GM12864 (cell line): Measurements from ENCODE around the gene C13orf42.

Experiments
- DNase-seq: peaks from one replicate; pipeline ENCODE4 v3.0.0-alpha.2; 2011; ENCODE audit warnings: low read depth
- H3K4me3 ChIP-seq: 2 replicates; pipeline ENCODE4 v1.5.1; 2011; ENCODE audit warnings: mild to moderate bottlenecking, low read depth, low read length, control low read depth
- CTCF ChIP-seq: IDR thresholded peaks from 2 replicates; pipeline ENCODE4 v1.5.1; 2011; ENCODE audit warnings: low read depth, mild to moderate bottlenecking, moderate library complexity, low read length, control low read depth, inconsistent platforms; ENCODE audit errors: missing control alignments

C13orf42 gene

GRCh38 chr13:51107996-51108395 is 3.1 kb downstream of the C13orf42 start:
- TF ChIP-seq CTCF = no peak
- no peak overlapping the region for H3K4me3 ChIP-seq
- DNase-seq = no peak

DNA sequence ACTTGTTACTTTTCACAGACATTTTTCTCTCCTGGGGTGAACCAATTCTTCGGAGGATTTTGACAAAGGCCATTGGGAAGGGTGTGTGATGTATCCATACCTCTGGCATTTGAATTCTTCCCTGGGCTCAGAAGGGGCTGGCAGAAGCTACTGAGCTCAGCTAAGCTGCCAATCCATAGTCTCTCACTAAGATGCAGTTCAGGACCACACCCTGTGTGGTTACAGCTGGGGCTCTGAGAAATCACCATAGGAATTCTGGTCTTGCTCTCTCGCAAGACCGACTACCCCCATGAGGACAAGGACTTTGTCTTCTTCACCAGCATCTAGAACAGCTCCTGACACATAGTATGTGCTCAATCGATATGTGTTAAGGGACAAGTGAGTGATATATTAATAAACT is 6.0 kb downstream of the C13orf42 start:
- no peak for DNase-seq
- no peak overlapping the region for H3K4me3 ChIP-seq
- TF ChIP-seq CTCF = no peak

- H3K4me3 ChIP-seq = no peak overlapping the region
- TF ChIP-seq CTCF = no peak
- DNase-seq = no peak
These were observed 9.3 kb downstream of the C13orf42 start for GRCh38 chr13:51101636-51102235.

DNA sequence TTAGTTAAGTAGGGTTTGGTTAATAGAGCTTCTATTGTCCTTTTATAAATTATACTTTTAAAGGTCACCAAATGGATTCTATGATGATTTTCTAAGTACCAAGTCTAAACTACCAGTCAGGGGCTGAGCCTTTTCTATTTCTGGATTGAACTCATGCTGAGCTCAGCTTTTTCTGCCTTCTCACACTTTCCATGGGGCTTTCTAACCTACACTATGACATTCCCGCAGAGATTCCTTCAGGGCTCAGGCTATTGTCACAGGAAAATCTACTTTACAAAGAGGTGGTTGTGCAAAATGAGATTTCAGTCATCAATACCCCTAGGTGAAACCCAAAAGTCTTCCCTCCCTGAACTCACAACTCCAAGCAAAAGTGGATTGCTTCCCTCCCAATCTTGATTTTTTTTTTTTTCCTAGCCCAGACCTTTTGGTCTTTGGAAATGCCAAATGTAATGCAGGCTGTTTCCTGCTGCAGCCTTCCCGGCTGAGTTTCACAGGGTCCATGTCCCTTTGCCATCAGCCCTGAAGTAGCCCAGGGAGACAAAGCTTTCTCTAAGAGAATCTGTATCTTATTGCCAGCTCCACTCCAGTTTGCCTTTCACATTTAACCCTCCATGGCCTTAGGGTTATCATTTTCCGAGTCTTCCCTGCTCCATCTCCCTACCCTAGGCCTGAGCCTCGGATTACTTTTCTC is 13.6 kb downstream of the C13orf42 start:
- H3K4me3 ChIP-seq = no peak overlapping the region
- DNase-seq = no peak
- TF ChIP-seq CTCF = no peak

- TF ChIP-seq CTCF = no peak
- no peak overlapping the region for H3K4me3 ChIP-seq
- DNase-seq = no peak
These were observed 14.9 kb downstream of the C13orf42 start for GRCh38 chr13:51096131-51096530.

DNA sequence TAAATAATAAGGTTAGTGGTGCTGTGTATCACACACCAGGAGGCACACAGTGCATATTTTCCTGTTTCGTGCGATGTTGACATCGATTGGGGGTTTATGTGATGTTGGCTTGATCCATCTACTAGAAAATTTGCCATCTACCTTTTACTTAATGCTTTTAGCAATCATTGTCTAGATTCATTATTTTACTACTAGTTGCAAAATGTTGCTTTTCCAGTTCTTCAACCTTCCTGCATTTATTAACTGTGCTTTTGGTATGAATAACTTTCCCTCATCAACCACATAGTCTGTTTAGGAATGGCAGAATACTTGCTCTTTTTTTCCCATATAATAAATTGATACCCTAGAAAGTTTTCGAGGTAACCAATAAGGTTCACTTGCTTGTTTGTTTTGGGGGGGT is 17.5 kb downstream of the C13orf42 start:
- H3K4me3 ChIP-seq = no peak overlapping the region
- no peak for TF ChIP-seq CTCF
- no peak for DNase-seq

- DNase-seq = no peak
- TF ChIP-seq CTCF = no peak
- H3K4me3 ChIP-seq = no peak overlapping the region
These were observed 19.2 kb downstream of the C13orf42 start for GRCh38 chr13:51091839-51092238.
